ENCODE measurements around the gene PKP3.

PKP3 gene

DNA sequence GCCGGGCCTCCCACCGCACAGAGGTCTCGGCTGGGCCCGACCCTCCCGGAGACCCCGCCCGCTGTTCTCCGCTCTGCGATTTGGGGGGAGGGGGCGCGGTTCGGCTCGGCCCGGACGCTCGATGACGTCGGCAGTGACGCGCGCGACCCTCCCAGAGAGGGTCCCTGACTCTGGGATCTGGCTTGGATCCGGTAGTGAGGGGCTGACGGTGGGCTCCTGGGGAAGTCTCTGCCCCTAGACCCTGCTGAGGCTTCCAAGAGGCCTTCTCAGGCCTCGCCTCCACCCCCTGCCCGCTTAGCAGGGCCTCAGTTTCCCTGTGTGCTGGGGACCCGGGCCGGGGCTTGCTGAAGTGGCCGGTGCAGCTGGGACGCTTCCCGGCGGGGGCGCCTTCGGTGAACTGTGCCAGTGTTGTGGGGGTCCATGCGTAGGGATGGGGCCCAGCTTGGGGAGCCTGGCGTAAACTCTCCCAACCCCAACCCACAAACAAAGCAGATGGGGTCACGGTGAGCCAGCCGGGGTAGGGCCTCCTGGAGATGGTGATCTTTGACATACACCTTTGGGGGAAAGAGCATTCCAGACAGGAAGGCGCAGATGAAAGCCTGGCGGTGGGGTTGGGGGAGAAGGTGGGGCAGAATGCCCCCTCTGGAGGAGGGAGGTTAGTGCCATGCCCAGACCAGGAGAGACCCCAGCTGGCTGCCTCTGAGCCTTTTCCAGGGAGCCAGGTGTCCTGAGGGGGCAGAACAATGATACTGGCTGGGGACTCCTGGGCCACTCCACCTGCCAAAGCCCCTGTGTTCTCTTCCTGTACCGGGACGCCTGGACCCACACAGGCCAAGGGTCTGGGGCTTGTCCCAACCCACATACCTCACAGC is 23.7 kb upstream of the PKP3 start:
- DNase-seq (ENCODE audit: low read depth): no peak
- TF ChIP-seq CTCF (conservative IDR thresholded peaks at IDR 0.05; ENCODE audit: control insufficient read depth, insufficient read depth, low read depth, low read length): no peak
- H3K4me3 ChIP-seq (ENCODE audit: control insufficient read depth, low read depth, low read length): no peak overlapping the region

- no peak for TF ChIP-seq CTCF (conservative IDR thresholded peaks at IDR 0.05; ENCODE audit: control insufficient read depth, insufficient read depth, low read depth, low read length)
- no peak overlapping the region for H3K4me3 ChIP-seq (ENCODE audit: control insufficient read depth, low read depth, low read length)
- no peak for DNase-seq (ENCODE audit: low read depth)
Observed at GRCh38 chr11:371051-371450, 23.0 kb upstream of the PKP3 start.

DNA sequence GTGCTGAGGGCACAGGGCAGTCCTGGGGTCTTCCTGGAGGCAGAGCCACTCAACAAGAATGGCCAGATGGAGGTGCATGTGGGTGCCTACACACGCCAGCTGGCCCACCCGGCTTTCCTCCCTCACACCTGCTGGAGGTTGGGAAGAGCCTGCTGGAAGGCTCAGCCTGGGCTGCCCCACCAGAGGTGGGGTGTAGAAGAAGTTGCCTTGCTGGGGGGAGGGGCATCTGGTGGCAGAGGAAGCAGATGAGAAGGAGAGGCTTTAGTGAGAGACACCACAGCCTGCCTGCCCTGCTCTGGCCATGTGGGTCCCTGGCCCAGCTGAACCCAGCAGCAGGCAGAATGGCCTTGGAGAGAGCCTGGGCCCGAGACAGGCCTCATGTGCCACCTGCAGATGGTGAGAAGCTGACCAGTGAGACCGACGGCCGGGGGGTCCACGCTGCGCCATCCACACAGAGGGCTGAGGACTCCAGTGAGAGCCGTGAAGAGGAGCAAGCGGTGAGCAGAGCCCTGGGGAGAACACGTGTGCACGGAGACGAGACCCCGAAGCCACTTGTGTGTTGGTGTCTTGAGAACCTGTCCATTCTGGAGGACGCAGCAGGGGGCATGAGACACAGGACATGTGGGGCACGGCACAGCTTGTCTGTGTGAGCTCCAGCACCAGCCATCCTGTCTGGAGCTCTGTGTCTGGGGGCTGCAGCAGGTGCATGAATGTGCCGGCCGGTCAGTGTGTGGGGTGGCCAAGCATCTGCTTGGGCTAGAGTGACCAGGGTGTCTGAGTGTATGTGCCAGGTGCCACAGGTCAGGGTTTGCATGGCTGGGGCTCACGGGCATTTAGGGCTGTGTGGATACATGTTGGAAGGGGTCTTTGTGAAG is 22.1 kb upstream of the PKP3 start:
- no peak for TF ChIP-seq CTCF (conservative IDR thresholded peaks at IDR 0.05; ENCODE audit: control insufficient read depth, insufficient read depth, low read depth, low read length)
- DNase-seq (ENCODE audit: low read depth): no peak
- H3K4me3 ChIP-seq (ENCODE audit: control insufficient read depth, low read depth, low read length): no peak overlapping the region

GRCh38 chr11:372809-373715 is 20.9 kb upstream of the PKP3 start:
- TF ChIP-seq CTCF (conservative IDR thresholded peaks at IDR 0.05; ENCODE audit: control insufficient read depth, insufficient read depth, low read depth, low read length): no peak
- H3K4me3 ChIP-seq (ENCODE audit: control insufficient read depth, low read depth, low read length): no peak overlapping the region
- DNase-seq (ENCODE audit: low read depth): no peak

GRCh38 chr11:373716-374551 is 20.1 kb upstream of the PKP3 start:
- no peak for DNase-seq (ENCODE audit: low read depth)
- no peak for TF ChIP-seq CTCF (conservative IDR thresholded peaks at IDR 0.05; ENCODE audit: control insufficient read depth, insufficient read depth, low read depth, low read length)
- no peak overlapping the region for H3K4me3 ChIP-seq (ENCODE audit: control insufficient read depth, low read depth, low read length)

Measured in fibroblast of mammary gland (primary cell).